Skeletal muscle tissue (tissue), 4 donors: ENCODE results near the gene RAX. TPM values are rescaled to one million over a fixed set of nuclear protein-coding genes. Genes with fewer than 3 reads are reported as not detected.

Experiments used
- H3K27ac ChIP-seq: one replicate; pipeline ENCODE4 v1.7.0; 2013; ENCODE audit warnings: mild to moderate bottlenecking, low read depth, low read length, inconsistent platforms
- H3K27me3 ChIP-seq, 3 donors: one replicate each; pipeline ENCODE4 v1.7.0; 2013; ENCODE audit warnings: low read length in 3 of 3; ENCODE audit not compliant: control insufficient read depth in 3 of 3, insufficient read depth in 3 of 3
- H3K36me3 ChIP-seq, 3 donors: one replicate each; pipeline ENCODE4 v1.7.0; 2013; ENCODE audit warnings: low read length in 3 of 3; ENCODE audit not compliant: control insufficient read depth in 3 of 3, insufficient read depth in 3 of 3
- H3K4me1 ChIP-seq, 3 donors: one replicate each; pipeline ENCODE4 v1.7.0; 2013; ENCODE audit warnings: low read length in 3 of 3, mild to moderate bottlenecking in 3 of 3; ENCODE audit not compliant: control insufficient read depth in 3 of 3, insufficient read depth in 3 of 3
- H3K4me3 ChIP-seq, 3 donors: one replicate each; pipeline ENCODE4 v1.7.0; 2013; ENCODE audit warnings: low read length in 3 of 3
- H3K9ac ChIP-seq, 3 donors: one replicate each; pipeline ENCODE4 v1.7.0; 2013; ENCODE audit warnings: low read length in 3 of 3, mild to moderate bottlenecking in 3 of 3, moderate library complexity in 2 of 3, low read depth in 1 of 3
- H3K9me3 ChIP-seq, 3 donors: one replicate each; pipeline ENCODE4 v1.7.0; 2013; ENCODE audit warnings: low read length in 3 of 3; ENCODE audit not compliant: control insufficient read depth in 3 of 3
- total RNA-seq: library from RNA; depleted of rRNA; stranded (reverse); fragments of >200 nt; gene quantifications from one replicate; pipeline ENCODE4 v1.2.3, GENCODE V29; 2014
- donor health status: Osteomylitis.

The RAX gene
- total RNA-seq, 1 donor from 2014 or later, result not detected

DNA sequence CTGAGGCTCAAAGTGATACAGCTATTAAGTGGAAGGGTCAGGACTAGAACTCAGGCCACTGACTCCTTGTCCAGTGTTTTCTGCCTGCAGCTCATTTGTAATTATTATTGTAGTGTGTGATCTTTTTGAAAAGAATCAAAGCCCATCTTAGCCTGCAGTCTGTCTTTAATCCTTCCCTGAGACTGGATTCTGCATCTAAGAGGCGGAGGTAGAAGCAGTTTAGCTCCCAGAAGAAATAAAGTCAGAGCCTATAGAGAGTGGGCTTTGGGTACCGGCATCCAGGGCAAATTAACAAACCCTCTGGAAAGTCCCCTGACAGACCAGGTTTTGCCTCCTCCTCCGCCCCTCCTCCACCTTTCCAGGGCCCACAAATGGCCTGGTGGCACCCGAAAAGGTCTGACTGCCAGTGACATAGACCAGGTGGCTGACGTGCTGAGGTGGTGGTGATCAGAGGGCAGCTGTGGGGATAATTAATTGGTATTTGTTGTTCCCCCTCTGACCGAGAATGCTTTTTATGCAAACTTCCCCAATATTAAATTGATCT, 2.2 kb upstream of the RAX start:
- H3K27me3 ChIP-seq, result peaks cover 67 to 83% (median 72%) of the 10 kb centered on the region in 3 donors
- no peak overlapping the region for H3K9ac ChIP-seq
- no peak overlapping the region for H3K27ac ChIP-seq
- H3K4me3 ChIP-seq, result no peak overlapping the region
- H3K36me3 ChIP-seq, result no peaks in the 10 kb centered on the region
- H3K9me3 ChIP-seq, result no peaks in the 10 kb centered on the region
- peaks cover 0 to 10% (median 8%) of the 10 kb centered on the region in 3 donors for H3K4me1 ChIP-seq

DNA sequence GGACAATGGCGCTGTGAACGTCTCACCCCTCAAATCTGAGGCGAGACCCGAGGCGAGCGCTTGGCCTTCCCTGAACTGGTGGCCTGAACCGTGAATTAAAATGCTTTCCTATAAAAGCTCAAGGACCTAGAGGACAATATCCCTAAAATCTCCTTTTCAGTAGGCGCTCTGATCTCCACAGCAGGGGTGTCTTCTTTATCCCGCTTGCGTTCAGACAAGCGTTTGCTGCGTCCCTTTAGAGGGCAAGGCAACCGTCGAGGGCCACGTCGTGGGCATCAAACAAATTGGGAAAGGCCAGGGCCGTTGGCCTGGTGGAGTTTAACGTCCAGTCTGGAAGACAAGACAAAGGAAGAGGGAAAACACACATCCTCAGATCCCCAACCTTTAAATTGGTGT, 1.3 kb upstream of the RAX start:
- H3K27me3 ChIP-seq, result peaks cover 76 to 84% (median 77%) of the 10 kb centered on the region in 3 donors
- no peak overlapping the region for H3K4me3 ChIP-seq

DNA sequence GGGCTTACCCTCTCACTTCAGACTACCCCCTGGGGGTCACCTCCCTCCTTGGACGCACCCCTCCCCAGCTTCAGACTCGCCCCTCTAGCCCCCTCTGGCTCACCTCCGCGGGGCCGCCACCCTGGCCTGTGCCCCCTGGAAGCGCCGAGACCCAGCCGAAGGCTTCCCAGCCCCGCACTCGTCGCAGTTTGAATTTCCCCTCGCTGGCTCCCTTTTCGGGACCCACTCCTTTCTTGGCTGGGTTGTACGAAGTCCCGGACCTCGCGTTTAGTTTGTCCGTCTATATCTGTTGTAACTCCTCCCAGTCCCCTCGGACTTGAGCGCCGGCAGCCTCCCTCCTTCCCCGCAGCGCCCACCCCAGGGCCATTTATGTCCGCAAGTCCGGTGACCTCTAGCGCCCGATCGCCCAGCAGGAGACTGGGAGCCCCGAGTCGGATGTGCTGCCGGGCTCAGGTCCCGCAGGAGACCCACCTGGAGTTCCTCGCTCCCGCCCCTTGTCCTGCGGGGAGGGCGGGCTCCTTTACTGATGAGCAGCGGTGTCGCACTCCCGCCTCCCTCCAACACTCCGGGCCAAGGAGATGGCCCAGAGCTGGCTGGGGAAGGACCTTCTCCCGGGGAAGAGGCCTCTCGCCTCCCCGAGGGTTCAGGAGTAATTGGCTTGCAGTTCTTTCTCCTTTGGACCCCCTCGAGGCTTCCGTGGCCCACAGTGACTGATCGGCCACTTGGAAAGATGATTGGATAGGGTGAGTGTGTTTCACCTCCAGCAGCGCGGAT, 692 bp upstream of the RAX start:
- H3K9me3 ChIP-seq, result no peaks in the 10 kb centered on the region

More for the DNA sequence above, 1.3 kb upstream of the RAX start:
- no peak overlapping the region for H3K9ac ChIP-seq
- H3K9me3 ChIP-seq, result no peaks in the 10 kb centered on the region
- H3K27ac ChIP-seq, result no peak overlapping the region
- H3K36me3 ChIP-seq, result no peaks in the 10 kb centered on the region
- peaks cover 0 to 10% (median 8%) of the 10 kb centered on the region in 3 donors for H3K4me1 ChIP-seq

DNA sequence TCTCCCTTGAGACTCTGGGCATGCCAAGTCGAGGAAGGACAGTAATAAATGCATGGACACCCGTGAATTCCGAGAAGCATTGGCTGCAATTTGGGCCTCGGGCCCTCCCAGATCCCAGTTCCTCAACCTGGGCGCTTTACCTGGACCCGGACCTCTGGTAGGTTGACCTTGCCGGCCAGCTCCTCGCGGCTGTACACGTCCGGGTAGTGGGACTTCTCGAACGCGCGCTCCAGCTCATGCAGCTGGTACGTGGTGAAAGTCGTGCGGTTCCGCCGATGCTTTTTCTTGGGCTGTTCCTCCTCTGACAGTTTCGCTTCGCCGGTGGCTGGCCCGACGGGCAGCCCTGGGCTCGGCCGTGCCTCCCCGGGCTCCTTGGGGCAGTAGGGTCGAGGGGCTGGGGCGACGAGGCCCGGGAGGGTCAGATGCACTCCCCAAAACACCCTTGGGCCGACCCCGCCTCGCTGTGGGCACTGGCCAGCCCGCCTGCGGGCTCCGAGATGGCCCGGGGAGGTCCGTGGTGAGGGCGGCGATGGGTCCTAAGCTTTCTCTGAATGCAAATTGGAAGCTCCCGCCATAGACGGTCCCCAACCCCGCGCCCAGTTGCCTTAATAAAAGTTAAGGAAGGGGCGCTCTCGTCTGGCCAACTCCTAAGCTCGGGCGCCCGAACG, 899 bp downstream of the RAX start:
- Histone ChIP-seq H3K4me3 (peak overlapping the region in 2 of 3 donors; percentile 30 to 45), H3K27ac (no peak overlapping the region), H3K36me3 (no peaks in the 10 kb centered on the region), H3K4me1 (peaks cover 14 to 17% (median 14%) of the 10 kb centered on the region in 3 donors), H3K27me3 (peaks cover 91 to 96% (median 93%) of the 10 kb centered on the region in 3 donors), H3K9ac (no peak overlapping the region), H3K9me3 (no peaks in the 10 kb centered on the region)

More for the DNA sequence above, 692 bp upstream of the RAX start:
- H3K27ac ChIP-seq, result no peak overlapping the region
- H3K9ac ChIP-seq, result no peak overlapping the region
- no peak overlapping the region for H3K4me3 ChIP-seq
- H3K27me3 ChIP-seq, result peaks cover 79 to 88% (median 79%) of the 10 kb centered on the region in 3 donors
- no peaks in the 10 kb centered on the region for H3K36me3 ChIP-seq
- H3K4me1 ChIP-seq, result peaks cover 0 to 10% (median 8%) of the 10 kb centered on the region in 3 donors

- Histone ChIP-seq H3K36me3 (no peaks in the 10 kb centered on the region), H3K4me1 (peaks cover 14 to 17% (median 14%) of the 10 kb centered on the region in 3 donors), H3K27me3 (peaks cover 92 to 97% (median 96%) of the 10 kb centered on the region in 3 donors), H3K4me3 (no peak overlapping the region), H3K9ac (no peak overlapping the region), H3K9me3 (no peaks in the 10 kb centered on the region), H3K27ac (no peak overlapping the region)
Measured at GRCh38 chr18:59271606-59272220, 1.5 kb downstream of the RAX start.

DNA sequence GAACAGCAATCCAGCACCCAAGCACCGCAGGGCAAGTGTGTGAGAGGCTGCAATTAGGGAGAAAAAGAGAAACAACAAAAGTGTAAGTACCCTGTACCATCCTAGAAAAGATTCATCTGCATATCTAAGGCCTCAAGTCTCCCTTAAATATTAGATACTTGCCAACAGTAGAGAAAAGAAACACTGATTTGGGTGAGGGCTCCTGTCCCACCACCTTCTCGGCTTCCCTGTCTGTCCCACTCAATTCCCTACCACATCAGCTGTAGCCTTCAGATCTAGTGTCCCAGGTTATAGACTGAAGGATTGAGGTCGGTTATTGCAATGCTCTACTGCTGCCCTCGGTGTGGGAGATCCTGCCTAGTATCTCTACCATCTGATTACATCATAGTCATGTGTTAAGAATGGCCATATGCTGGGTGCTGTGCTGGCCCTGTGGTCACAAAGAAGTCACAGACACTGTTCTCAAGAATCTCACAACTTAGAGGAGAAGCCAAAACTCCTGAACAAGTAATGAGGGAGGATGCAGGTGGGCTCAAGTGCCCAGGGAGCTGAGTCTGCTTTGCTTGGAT, 2.5 kb downstream of the RAX start:
- H3K27me3 ChIP-seq, result peaks cover 92 to 97% (median 96%) of the 10 kb centered on the region in 3 donors
- no peaks in the 10 kb centered on the region for H3K9me3 ChIP-seq
- H3K9ac ChIP-seq, result no peak overlapping the region

GRCh38 chr18:59269563-59270119, 3.6 kb downstream of the RAX start:
- peaks cover 14 to 17% (median 14%) of the 10 kb centered on the region in 3 donors for H3K4me1 ChIP-seq
- no peak overlapping the region for H3K4me3 ChIP-seq

More for the DNA sequence above, 2.5 kb downstream of the RAX start:
- Histone ChIP-seq H3K27ac (no peak overlapping the region), H3K4me1 (peaks cover 14 to 17% (median 14%) of the 10 kb centered on the region in 3 donors), H3K36me3 (no peaks in the 10 kb centered on the region), H3K4me3 (no peak overlapping the region)

DNA sequence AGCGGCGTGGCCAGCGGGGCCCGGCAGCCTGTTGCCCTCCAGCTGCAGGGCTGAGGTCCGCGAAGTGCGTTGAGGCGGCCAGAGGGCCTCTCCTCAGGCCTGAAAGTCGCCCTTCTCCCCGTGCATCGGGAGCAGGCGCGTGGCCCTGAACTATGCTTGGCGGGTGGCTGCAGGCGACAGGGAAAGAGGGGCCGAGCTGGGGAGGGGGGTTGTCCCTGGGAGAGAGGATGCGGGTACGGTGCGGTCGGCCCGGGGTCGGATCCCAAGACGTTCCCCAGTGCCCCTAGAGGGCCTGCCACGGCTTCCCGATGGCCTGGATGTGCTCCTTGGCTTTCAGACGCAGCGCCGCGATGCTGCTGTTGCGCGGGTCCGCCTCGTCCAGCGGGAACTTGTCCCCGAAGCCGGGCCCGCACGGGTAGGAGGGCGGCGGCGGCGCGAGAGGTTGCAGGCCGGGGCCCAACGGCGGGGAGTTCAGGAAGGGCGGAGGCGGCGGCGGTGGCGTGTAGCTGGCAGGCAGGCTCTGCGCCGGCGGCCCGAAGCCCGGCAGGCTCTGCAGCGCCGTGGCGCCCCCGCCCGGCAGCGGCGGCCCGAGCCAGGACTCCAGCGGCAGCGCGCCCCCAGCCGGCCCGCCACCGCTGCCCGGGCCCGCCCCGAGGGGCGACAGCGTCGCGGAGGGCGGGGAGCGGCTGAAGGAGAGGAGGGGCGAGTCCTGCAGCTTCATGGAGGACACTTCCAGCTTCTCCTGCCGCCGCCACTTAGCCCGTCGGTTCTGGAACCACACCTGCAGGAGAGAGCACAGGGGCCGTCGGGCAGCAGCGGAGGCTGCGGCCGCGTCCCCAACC, 4.3 kb downstream of the RAX start:
- Histone ChIP-seq H3K36me3 (no peaks in the 10 kb centered on the region), H3K27me3 (peaks cover 92 to 95% (median 92%) of the 10 kb centered on the region in 3 donors), H3K4me1 (peaks cover 13 to 17% (median 14%) of the 10 kb centered on the region in 3 donors), H3K27ac (no peak overlapping the region), H3K9me3 (no peaks in the 10 kb centered on the region), H3K9ac (no peak overlapping the region), H3K4me3 (no peak overlapping the region)

More at GRCh38 chr18:59269563-59270119, 3.6 kb downstream of the RAX start:
- no peak overlapping the region for H3K27ac ChIP-seq
- H3K36me3 ChIP-seq, result no peaks in the 10 kb centered on the region
- no peaks in the 10 kb centered on the region for H3K9me3 ChIP-seq
- no peak overlapping the region for H3K9ac ChIP-seq
- H3K27me3 ChIP-seq, result peaks cover 92 to 95% (median 93%) of the 10 kb centered on the region in 3 donors
